RWPE2 (cell line): ENCODE measurements around the gene LHX4.

ENCODE experiments used
- ATAC-seq: fragments of 200-7000 bp; cut with Tn5 transposase; 3 replicates; pipeline ENCODE4 v1.9.1; 2021; ENCODE audit warnings: low read depth
- DNase-seq: peaks from one replicate; pipeline ENCODE4 v3.0.0-alpha.2; 2020; ENCODE audit warnings: low spot score
- H3K27ac ChIP-seq: fragments of 450-650 bp; 2 replicates; pipeline ENCODE4 v1.5.1; 2017; ENCODE audit warnings: mild to moderate bottlenecking; ENCODE audit not compliant: poor library complexity, severe bottlenecking
- H3K27me3 ChIP-seq: fragments of 250-450 bp; sonication (Bioruptor Pico); 2 replicates; pipeline ENCODE4 v1.5.1; 2021; ENCODE audit warnings: mild to moderate bottlenecking, moderate library complexity; ENCODE audit not compliant: insufficient read depth, poor library complexity, severe bottlenecking
- H3K36me3 ChIP-seq: fragments of 250-450 bp; sonication (Bioruptor Pico); 2 replicates; pipeline ENCODE4 v1.5.1; 2020; ENCODE audit warnings: low read depth, mild to moderate bottlenecking, moderate library complexity
- H3K4me1 ChIP-seq: fragments of 250-450 bp; sonication (Bioruptor Pico); 2 replicates; pipeline ENCODE4 v1.5.1; 2021; ENCODE audit warnings: mild to moderate bottlenecking, moderate library complexity; ENCODE audit not compliant: insufficient read depth, poor library complexity, severe bottlenecking
- H3K4me3 ChIP-seq: fragments of 250-450 bp; sonication (Bioruptor Pico); 2 replicates; pipeline ENCODE4 v1.5.1; 2021; ENCODE audit warnings: mild to moderate bottlenecking, moderate library complexity; ENCODE audit not compliant: severe bottlenecking
- H3K9me3 ChIP-seq: fragments of 250-450 bp; sonication (Bioruptor Pico); 2 replicates; pipeline ENCODE4 v1.5.1; 2021; ENCODE audit warnings: mild to moderate bottlenecking, moderate library complexity; ENCODE audit not compliant: severe bottlenecking
- TF ChIP-seq, protein P1 (sequence below): fragments of 450-650 bp; IDR thresholded peaks from one replicate; pipeline ENCODE4 v1.5.1; 2017; ENCODE audit warnings: mild to moderate bottlenecking, moderate library complexity; ENCODE audit not compliant: poor library complexity, severe bottlenecking

Gene LHX4

DNA sequence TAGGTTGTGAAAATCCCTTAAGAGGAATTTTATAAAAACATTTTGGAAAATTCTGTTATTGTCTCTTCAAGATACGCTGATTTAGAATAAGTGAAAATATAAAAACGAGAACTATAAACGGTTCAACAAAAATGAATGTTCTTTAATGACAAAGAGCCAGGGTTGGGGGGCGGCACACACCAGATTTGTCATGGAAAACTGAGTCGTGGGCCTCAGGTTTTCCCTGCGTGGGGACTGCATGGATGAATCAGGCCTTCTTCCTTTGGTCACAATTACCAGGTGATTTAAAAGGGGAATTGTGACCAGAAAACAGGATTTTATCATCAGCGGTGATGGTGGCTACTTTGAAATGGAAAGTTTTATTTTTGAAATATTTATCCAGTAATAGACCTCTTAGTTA is 8.6 kb downstream of the LHX4 start:
- TF ChIP-seq, protein P1, sequence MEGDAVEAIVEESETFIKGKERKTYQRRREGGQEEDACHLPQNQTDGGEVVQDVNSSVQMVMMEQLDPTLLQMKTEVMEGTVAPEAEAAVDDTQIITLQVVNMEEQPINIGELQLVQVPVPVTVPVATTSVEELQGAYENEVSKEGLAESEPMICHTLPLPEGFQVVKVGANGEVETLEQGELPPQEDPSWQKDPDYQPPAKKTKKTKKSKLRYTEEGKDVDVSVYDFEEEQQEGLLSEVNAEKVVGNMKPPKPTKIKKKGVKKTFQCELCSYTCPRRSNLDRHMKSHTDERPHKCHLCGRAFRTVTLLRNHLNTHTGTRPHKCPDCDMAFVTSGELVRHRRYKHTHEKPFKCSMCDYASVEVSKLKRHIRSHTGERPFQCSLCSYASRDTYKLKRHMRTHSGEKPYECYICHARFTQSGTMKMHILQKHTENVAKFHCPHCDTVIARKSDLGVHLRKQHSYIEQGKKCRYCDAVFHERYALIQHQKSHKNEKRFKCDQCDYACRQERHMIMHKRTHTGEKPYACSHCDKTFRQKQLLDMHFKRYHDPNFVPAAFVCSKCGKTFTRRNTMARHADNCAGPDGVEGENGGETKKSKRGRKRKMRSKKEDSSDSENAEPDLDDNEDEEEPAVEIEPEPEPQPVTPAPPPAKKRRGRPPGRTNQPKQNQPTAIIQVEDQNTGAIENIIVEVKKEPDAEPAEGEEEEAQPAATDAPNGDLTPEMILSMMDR = no peak
- H3K4me3 ChIP-seq = no peak overlapping the region
- ATAC-seq = no peak
- no peaks in the 10 kb centered on the region for H3K36me3 ChIP-seq
- no peak for DNase-seq
- H3K4me1 ChIP-seq = no peaks in the 10 kb centered on the region
- no peaks in the 10 kb centered on the region for H3K9me3 ChIP-seq
- H3K27ac ChIP-seq = no peak overlapping the region
- peaks cover 86% of the 10 kb centered on the region for H3K27me3 ChIP-seq

DNA sequence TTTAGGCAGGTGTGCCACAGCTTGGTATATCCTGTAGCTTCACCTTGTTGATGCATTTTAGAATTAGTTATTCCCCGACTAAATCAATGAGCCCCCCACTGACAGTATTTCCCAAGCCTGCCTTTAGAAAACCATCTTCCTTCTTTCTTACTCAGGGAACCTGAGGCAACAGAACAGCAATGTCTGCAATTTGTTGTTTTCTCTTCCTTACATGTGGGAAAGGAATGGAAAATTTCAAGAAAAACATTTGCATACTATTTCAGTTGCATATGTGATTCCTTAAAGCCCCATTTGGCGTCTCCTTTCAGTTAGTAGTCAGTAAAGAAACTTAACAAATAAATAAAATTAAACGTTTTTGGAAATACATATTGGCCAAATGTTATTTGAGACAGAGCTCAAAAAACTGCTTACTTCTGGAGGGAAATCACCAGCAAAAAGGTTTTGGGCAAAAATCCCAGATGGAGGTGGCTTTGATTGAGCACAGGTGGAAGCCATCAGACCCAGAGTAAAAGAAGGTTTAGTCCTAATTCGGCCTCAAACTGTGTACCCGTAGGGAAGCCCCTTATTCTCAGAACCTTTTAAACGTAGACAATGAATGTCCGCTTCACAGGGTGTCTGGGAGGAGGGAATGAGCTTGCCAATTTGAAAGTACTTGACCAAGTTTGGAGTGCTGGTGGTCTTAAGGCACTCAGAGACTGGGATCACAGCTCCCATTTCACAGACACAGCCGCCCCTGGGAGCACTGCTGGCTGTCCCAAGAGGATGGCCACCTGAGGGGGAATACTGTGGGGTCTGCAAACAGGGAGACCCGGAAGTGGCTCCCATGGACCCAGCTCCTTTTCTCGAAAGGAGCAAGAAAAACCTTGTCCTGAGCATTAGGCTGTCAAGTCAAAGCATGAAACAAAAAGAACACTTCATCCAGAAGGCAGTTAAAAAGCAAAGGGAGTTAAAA is 9.4 kb downstream of the LHX4 start:
- Histone ChIP-seq H3K9me3 (no peaks in the 10 kb centered on the region), H3K27ac (no peak overlapping the region), H3K36me3 (no peaks in the 10 kb centered on the region), H3K4me1 (no peaks in the 10 kb centered on the region), H3K4me3 (no peak overlapping the region), H3K27me3 (peaks cover 80% of the 10 kb centered on the region)
- DNase-seq (no peak), ATAC-seq (no peak)
- TF ChIP-seq, protein P1 = no peak

DNA sequence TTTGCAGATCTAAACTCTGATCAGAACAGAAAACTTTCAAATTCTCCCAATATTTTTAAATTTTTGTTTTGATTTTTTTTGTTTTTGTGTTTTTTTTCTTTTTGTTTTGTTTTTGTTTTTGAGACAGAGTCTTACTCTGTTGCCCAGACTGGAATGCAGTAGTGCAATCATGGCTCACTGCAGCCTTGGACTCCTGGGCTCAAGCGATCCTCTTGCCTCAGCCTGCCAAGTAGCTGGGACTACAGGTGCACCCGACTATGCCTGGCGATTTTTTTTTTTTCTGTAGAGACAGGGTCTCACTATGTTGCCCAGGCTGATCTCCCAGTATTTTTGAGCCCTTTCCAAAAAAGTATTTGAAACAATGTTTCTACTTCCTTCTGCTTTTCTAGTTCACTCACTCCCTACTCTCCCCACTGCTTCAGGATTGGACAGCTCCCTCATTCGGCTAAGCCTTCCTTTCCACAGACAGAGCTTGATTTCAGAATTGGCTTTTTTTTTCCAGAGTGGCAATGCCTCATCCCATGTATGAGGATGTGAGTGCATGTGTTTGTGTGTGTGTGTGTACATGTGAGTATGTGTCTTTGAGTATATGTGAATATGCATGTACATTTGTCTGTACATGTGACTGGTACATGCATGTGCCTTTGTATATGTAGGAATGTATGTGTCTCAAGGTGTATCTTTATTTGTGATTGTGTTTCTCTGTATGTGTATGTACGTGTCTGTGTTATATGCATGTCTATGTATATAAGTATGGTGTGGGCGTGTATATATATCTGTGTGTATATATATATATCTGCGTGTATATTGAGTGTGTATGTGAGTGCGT is 11.9 kb downstream of the LHX4 start:
- ATAC-seq = no peak
- no peak for DNase-seq
- Histone ChIP-seq H3K36me3 (no peaks in the 10 kb centered on the region), H3K27me3 (peaks cover 55% of the 10 kb centered on the region), H3K4me1 (no peaks in the 10 kb centered on the region), H3K27ac (no peak overlapping the region), H3K9me3 (no peaks in the 10 kb centered on the region), H3K4me3 (no peak overlapping the region)
- TF ChIP-seq, protein P1 = no peak

DNA sequence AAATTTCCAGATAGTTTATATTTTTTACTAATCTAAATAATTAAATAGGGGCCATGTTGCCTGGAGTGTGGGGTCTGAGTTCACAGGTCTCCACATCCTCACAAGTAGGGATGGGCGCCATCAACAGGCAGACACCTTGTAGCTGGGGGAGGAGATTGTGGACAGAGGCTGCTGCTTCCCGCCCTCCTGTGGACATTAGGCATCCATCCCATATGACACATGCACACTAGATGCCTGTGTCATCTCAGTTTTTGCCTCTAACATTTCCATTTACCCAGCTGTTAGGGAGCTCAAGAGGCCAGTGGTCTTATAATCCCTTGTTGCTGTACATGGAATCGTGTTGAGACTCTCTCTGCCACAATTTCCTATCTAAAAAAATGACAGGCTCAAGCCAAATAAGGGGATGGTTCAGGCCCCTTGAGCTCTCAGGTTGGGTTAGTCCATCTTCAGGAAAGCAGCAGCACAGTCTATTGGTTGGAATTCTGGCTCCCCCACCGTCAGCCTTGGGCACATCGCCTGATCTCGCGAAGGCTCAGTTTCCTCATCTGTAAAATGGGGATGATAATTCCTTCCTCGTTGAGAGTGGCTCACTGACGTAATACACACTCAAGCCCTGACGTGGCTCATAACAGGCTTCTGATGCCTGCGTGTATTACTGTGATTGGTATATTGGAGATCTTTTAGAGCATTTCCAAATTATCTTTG is 13.6 kb downstream of the LHX4 start:
- H3K27me3 ChIP-seq = peaks cover 38% of the 10 kb centered on the region
- H3K4me1 ChIP-seq = no peaks in the 10 kb centered on the region
- ATAC-seq (no peak; the same call in 2 of the 3 replicates), DNase-seq (no peak)
- H3K36me3 ChIP-seq = no peaks in the 10 kb centered on the region
- no peaks in the 10 kb centered on the region for H3K9me3 ChIP-seq
- H3K4me3 ChIP-seq = no peak overlapping the region
- H3K27ac ChIP-seq = no peak overlapping the region
- TF ChIP-seq, protein P1 = no peak
